SK-N-SH treated with all-trans-retinoic acid at 6 μM for 48 hours (cell line): ENCODE data around the gene IL18.

Experiments
- ATAC-seq: fragments of 200-7000 bp; cut with Tn5 transposase; 3 replicates; pipeline ENCODE4 v1.9.1; 2020; ENCODE audit warnings: mild to moderate bottlenecking, moderate library complexity
- ARNTL ChIP-seq: fragments of 450-650 bp; formaldehyde crosslinking; IDR thresholded peaks from 2 replicates; pipeline ENCODE4 v1.5.0; 2020; ENCODE audit warnings: low read depth, mild to moderate bottlenecking, moderate library complexity, borderline replicate concordance
- BACH2 ChIP-seq: fragments of 250-450 bp; sonication (Bioruptor Pico); IDR thresholded peaks from 2 replicates; pipeline ENCODE4 v1.9.0; 2021; ENCODE audit warnings: mild to moderate bottlenecking, borderline replicate concordance
- CSDC2 ChIP-seq: fragments of 250-450 bp; sonication (Bioruptor Pico); IDR thresholded peaks from 2 replicates; pipeline ENCODE4 v1.5.0; 2020; ENCODE audit warnings: mild to moderate bottlenecking, moderate library complexity
- ESRRG ChIP-seq: fragments of 250-450 bp; sonication (Bioruptor Pico); IDR thresholded peaks from 2 replicates; pipeline ENCODE4 v1.6.1; 2021; ENCODE audit warnings: mild to moderate bottlenecking
- GLIS3 ChIP-seq: fragments of 250-450 bp; sonication (Bioruptor Pico); IDR thresholded peaks from 2 replicates; pipeline ENCODE4 v1.5.0; 2020; ENCODE audit warnings: mild to moderate bottlenecking, moderate library complexity
- ISL1 ChIP-seq: fragments of 250-450 bp; sonication (Bioruptor Pico); IDR thresholded peaks from 2 replicates; pipeline ENCODE4 v2.1.2; 2022; ENCODE audit warnings: mild to moderate bottlenecking, moderate library complexity
- OSR1 ChIP-seq: fragments of 250-450 bp; sonication (Bioruptor Pico); IDR thresholded peaks from 2 replicates; pipeline ENCODE4 v1.8.0; 2022; ENCODE audit warnings: moderate library complexity, mild to moderate bottlenecking, inconsistent platforms
- PPARA ChIP-seq: fragments of 250-450 bp; sonication (Bioruptor Pico); IDR thresholded peaks from 2 replicates; pipeline ENCODE4 v1.5.0; 2020; ENCODE audit warnings: mild to moderate bottlenecking, borderline replicate concordance
- RARB ChIP-seq: fragments of 250-450 bp; sonication (Bioruptor Pico); IDR thresholded peaks from 2 replicates; pipeline ENCODE4 v1.8.0; 2021; ENCODE audit warnings: mild to moderate bottlenecking, moderate library complexity
- SNAI2 ChIP-seq: fragments of 250-450 bp; sonication (Bioruptor Pico); IDR thresholded peaks from 2 replicates; pipeline ENCODE4 v1.5.0; 2020; ENCODE audit warnings: mild to moderate bottlenecking, moderate library complexity
- TCF4 ChIP-seq: fragments of 250-450 bp; sonication (Bioruptor Pico); IDR thresholded peaks from 2 replicates; pipeline ENCODE4 v1.8.0; 2021; ENCODE audit warnings: mild to moderate bottlenecking, moderate library complexity, borderline replicate concordance
- TOX ChIP-seq: fragments of 250-450 bp; sonication (Bioruptor Pico); IDR thresholded peaks from 2 replicates; pipeline ENCODE4 v1.8.0; 2021; ENCODE audit warnings: mild to moderate bottlenecking, moderate library complexity, borderline replicate concordance
- ZC3H10 ChIP-seq: fragments of 250-450 bp; sonication (Bioruptor Pico); IDR thresholded peaks from 2 replicates; pipeline ENCODE4 v1.5.1; 2021; ENCODE audit warnings: mild to moderate bottlenecking, moderate library complexity
- ZFP30 ChIP-seq: fragments of 450-650 bp; formaldehyde crosslinking; IDR thresholded peaks from 2 replicates; pipeline ENCODE4 v1.5.0; 2022; ENCODE audit warnings: mild to moderate bottlenecking, moderate library complexity
- ZNF565 ChIP-seq: fragments of 450-650 bp; formaldehyde crosslinking; conservative IDR thresholded peaks from 2 replicates; pipeline ENCODE4 v1.5.0; 2020; ENCODE audit warnings: low read depth, mild to moderate bottlenecking, moderate library complexity
- ZNF70 ChIP-seq: fragments of 450-650 bp; formaldehyde crosslinking; IDR thresholded peaks from 2 replicates; pipeline ENCODE4 v1.5.0; 2020; ENCODE audit warnings: mild to moderate bottlenecking, moderate library complexity
- ZNF8 ChIP-seq: fragments of 450-650 bp; formaldehyde crosslinking; IDR thresholded peaks from 2 replicates; pipeline ENCODE4 v1.5.0; 2020; ENCODE audit warnings: mild to moderate bottlenecking, moderate library complexity
- TF ChIP-seq, protein P1 (sequence below): fragments of 250-450 bp; sonication (Bioruptor Pico); IDR thresholded peaks from 2 replicates; pipeline ENCODE4 v1.8.0; 2021; ENCODE audit warnings: low read depth, mild to moderate bottlenecking, moderate library complexity, borderline replicate concordance
- TF ChIP-seq, protein P2 (sequence below): fragments of 250-450 bp; sonication (Bioruptor Pico); IDR thresholded peaks from 2 replicates; pipeline ENCODE4 v1.5.1; 2020; ENCODE audit warnings: low read depth, mild to moderate bottlenecking, moderate library complexity
- TF ChIP-seq, protein P3 (sequence below): fragments of 250-450 bp; sonication (Bioruptor Pico); IDR thresholded peaks from 2 replicates; pipeline ENCODE4 v1.5.1; 2021; ENCODE audit warnings: mild to moderate bottlenecking, moderate library complexity
- TF ChIP-seq, protein P4 (sequence below): fragments of 250-450 bp; sonication (Bioruptor Pico); IDR thresholded peaks from 2 replicates; pipeline ENCODE4 v1.5.0; 2020; ENCODE audit warnings: mild to moderate bottlenecking, moderate library complexity
- TF ChIP-seq, protein P5 (sequence below): fragments of 250-450 bp; sonication (Bioruptor Pico); IDR thresholded peaks from 2 replicates; pipeline ENCODE4 v1.8.0; 2020; ENCODE audit warnings: mild to moderate bottlenecking, moderate library complexity, borderline replicate concordance

The IL18 gene

DNA sequence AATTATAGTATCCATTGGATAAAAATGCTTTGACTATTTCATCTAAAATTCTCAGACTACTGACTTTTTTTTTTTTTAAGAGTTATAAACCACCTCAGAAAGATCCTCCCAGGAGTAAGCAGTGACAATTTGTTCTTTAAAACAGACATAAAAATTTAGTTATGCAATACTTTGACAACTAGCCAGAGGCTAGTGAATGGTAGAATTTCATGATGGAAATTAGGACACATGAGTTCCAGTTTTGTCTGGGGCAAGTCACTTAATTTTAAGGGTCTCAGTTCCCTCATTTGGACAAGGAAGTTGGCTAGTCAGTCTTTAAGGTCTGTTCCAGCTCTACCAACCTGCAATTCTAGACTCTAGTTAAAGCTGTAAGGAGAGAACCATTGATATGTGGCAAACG, 2.9 kb downstream of the IL18 start:
- TF ChIP-seq PPARA: no peak
- TF ChIP-seq, protein P1, sequence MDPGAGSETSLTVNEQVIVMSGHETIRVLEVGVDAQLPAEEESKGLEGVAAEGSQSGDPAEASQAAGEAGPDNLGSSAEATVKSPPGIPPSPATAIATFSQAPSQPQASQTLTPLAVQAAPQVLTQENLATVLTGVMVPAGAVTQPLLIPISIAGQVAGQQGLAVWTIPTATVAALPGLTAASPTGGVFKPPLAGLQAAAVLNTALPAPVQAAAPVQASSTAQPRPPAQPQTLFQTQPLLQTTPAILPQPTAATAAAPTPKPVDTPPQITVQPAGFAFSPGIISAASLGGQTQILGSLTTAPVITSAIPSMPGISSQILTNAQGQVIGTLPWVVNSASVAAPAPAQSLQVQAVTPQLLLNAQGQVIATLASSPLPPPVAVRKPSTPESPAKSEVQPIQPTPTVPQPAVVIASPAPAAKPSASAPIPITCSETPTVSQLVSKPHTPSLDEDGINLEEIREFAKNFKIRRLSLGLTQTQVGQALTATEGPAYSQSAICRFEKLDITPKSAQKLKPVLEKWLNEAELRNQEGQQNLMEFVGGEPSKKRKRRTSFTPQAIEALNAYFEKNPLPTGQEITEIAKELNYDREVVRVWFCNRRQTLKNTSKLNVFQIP (CRISPR knock-in tag): no peak
- no peak for TF ChIP-seq BACH2 (CRISPR knock-in tag)
- no peak for TF ChIP-seq ISL1 (CRISPR knock-in tag)
- TF ChIP-seq, protein P2, sequence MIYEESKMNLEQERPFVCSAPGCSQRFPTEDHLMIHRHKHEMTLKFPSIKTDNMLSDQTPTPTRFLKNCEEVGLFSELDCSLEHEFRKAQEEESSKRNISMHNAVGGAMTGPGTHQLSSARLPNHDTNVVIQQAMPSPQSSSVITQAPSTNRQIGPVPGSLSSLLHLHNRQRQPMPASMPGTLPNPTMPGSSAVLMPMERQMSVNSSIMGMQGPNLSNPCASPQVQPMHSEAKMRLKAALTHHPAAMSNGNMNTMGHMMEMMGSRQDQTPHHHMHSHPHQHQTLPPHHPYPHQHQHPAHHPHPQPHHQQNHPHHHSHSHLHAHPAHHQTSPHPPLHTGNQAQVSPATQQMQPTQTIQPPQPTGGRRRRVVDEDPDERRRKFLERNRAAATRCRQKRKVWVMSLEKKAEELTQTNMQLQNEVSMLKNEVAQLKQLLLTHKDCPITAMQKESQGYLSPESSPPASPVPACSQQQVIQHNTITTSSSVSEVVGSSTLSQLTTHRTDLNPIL (CRISPR knock-in tag): no peak
- TF ChIP-seq ZC3H10 (CRISPR knock-in tag): no peak
- no peak for TF ChIP-seq ZNF8 (CRISPR knock-in tag)
- no peak for TF ChIP-seq ZNF565
- TF ChIP-seq OSR1 (CRISPR knock-in tag): no peak
- TF ChIP-seq CSDC2 (CRISPR knock-in tag): no peak
- no peak for TF ChIP-seq RARB
- TF ChIP-seq ESRRG (CRISPR knock-in tag): no peak
- TF ChIP-seq TOX: no peak
- TF ChIP-seq, protein P3, sequence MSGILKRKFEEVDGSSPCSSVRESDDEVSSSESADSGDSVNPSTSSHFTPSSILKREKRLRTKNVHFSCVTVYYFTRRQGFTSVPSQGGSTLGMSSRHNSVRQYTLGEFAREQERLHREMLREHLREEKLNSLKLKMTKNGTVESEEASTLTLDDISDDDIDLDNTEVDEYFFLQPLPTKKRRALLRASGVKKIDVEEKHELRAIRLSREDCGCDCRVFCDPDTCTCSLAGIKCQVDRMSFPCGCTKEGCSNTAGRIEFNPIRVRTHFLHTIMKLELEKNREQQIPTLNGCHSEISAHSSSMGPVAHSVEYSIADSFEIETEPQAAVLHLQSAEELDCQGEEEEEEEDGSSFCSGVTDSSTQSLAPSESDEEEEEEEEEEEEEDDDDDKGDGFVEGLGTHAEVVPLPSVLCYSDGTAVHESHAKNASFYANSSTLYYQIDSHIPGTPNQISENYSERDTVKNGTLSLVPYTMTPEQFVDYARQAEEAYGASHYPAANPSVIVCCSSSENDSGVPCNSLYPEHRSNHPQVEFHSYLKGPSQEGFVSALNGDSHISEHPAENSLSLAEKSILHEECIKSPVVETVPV (CRISPR knock-in tag): no peak
- no peak for TF ChIP-seq ZFP30 (CRISPR knock-in tag)
- TF ChIP-seq, protein P4, sequence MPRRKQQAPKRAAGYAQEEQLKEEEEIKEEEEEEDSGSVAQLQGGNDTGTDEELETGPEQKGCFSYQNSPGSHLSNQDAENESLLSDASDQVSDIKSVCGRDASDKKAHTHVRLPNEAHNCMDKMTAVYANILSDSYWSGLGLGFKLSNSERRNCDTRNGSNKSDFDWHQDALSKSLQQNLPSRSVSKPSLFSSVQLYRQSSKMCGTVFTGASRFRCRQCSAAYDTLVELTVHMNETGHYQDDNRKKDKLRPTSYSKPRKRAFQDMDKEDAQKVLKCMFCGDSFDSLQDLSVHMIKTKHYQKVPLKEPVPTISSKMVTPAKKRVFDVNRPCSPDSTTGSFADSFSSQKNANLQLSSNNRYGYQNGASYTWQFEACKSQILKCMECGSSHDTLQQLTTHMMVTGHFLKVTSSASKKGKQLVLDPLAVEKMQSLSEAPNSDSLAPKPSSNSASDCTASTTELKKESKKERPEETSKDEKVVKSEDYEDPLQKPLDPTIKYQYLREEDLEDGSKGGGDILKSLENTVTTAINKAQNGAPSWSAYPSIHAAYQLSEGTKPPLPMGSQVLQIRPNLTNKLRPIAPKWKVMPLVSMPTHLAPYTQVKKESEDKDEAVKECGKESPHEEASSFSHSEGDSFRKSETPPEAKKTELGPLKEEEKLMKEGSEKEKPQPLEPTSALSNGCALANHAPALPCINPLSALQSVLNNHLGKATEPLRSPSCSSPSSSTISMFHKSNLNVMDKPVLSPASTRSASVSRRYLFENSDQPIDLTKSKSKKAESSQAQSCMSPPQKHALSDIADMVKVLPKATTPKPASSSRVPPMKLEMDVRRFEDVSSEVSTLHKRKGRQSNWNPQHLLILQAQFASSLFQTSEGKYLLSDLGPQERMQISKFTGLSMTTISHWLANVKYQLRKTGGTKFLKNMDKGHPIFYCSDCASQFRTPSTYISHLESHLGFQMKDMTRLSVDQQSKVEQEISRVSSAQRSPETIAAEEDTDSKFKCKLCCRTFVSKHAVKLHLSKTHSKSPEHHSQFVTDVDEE (CRISPR knock-in tag): no peak
- TF ChIP-seq, protein P5, sequence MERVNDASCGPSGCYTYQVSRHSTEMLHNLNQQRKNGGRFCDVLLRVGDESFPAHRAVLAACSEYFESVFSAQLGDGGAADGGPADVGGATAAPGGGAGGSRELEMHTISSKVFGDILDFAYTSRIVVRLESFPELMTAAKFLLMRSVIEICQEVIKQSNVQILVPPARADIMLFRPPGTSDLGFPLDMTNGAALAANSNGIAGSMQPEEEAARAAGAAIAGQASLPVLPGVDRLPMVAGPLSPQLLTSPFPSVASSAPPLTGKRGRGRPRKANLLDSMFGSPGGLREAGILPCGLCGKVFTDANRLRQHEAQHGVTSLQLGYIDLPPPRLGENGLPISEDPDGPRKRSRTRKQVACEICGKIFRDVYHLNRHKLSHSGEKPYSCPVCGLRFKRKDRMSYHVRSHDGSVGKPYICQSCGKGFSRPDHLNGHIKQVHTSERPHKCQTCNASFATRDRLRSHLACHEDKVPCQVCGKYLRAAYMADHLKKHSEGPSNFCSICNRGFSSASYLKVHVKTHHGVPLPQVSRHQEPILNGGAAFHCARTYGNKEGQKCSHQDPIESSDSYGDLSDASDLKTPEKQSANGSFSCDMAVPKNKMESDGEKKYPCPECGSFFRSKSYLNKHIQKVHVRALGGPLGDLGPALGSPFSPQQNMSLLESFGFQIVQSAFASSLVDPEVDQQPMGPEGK: no peak
- TF ChIP-seq GLIS3: no peak
- TF ChIP-seq TCF4 (CRISPR knock-in tag): no peak
- no peak for TF ChIP-seq ARNTL
- no peak for ATAC-seq

DNA sequence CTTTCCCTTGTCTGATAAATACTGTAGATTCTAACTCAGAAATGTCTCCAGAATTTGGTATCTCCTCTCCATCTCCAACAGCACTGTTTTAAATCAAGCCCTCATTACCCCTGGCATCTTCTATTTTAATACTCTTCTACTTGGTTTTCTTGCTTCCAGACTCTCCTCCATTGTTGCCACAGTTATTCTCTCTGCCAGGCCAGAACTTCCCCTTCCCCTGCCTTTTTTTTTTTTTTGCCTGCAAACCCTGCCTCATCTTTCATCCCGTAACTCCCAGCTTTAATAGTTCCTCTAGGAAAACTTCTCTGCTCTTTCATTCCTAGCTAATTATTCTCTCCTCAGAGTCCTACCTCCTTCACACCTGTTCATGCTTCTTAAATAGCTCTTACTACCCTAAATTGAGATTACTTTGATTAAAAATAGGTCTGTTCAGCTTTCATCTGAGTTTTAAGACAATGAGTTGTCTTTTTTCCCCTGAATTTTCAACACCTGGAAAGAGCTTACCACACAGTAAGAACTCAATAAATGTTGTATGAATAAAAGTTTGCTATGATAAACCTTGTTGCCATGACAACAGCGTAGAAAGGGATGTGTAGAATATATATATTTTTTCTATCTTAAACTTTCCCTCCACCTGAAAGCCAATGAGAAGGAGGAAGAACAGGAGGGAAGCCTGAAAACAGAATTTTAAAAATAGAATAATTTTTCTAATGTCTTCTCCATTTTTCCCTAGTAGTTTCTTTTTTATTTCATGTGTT, 3.6 kb downstream of the IL18 start:
- no peak for ATAC-seq
- TF ChIP-seq, protein P4 (CRISPR knock-in tag): no peak
- TF ChIP-seq ZC3H10 (CRISPR knock-in tag) (no peak), GLIS3 (no peak), TCF4 (CRISPR knock-in tag) (no peak), OSR1 (CRISPR knock-in tag) (no peak), CSDC2 (CRISPR knock-in tag) (no peak), ISL1 (CRISPR knock-in tag) (no peak), SNAI2 (CRISPR knock-in tag) (no peak), ZNF70 (CRISPR knock-in tag) (no peak)
- TF ChIP-seq, protein P1 (CRISPR knock-in tag): no peak
- TF ChIP-seq, protein P5: no peak
